ENCODE data around the gene DLGAP1. TPM values are rescaled to one million over a fixed set of nuclear protein-coding genes. Genes with fewer than 3 reads are reported as not detected.
A peak's percentile ranks its signal among the peaks of the same experiment; 100 is the strongest.

Gene DLGAP1
- total and polyA plus RNA-seq, 4 donors = 0.54 to 11.8 (median 3.1) TPM

- H3K4me3 ChIP-seq = no peak overlapping the region
- H3K27me3 ChIP-seq (ENCODE audit: control insufficient read depth in 3 of 3, insufficient read depth in 3 of 3, low read length in 2 of 3) = no peaks in the 10 kb centered on the region
- H3K9ac ChIP-seq (ENCODE audit: insufficient read depth in 1 of 2, low read length in 2 of 2) = no peak overlapping the region
- no peaks in the 10 kb centered on the region for H3K9me3 ChIP-seq (ENCODE audit: control insufficient read depth in 4 of 4, insufficient read depth in 3 of 4, low read length in 3 of 4)
- no peak for TF ChIP-seq CTCF (IDR thresholded peaks at IDR 0.05; ENCODE audit: control extremely low read depth, extremely low read depth)
- no peak overlapping the region for H3K27ac ChIP-seq (ENCODE audit: low read depth in 1 of 2, low read length in 1 of 2)
- WGBS, 2 donors = 92 to 96% methylated on average over 3 of the region's 3 CpGs
- ATAC-seq (ENCODE audit: insufficient read depth, low FRiP score) (peak; percentile 58), DNase-seq (no peak)
- no peaks in the 10 kb centered on the region for H3K36me3 ChIP-seq (ENCODE audit: control insufficient read depth in 4 of 4, insufficient read depth in 4 of 4, low read length in 4 of 4)
- peaks cover 0 to 13% (median 0%) of the 10 kb centered on the region in 5 donors for H3K4me1 ChIP-seq (ENCODE audit: control insufficient read depth in 5 of 5, insufficient read depth in 5 of 5, low read length in 5 of 5)
Observed at GRCh38 chr18:3675446-3675845, 779.7 kb downstream of the DLGAP1 start.

GRCh38 chr18:3671176-3671575 lies 783.9 kb downstream of the DLGAP1 start:
- peak in 2 of 3 donors; percentile 55 to 59 for DNase-seq
- H3K4me3 ChIP-seq = no peak overlapping the region
- ATAC-seq (ENCODE audit: insufficient read depth, low FRiP score) = peak; percentile 15
- H3K36me3 ChIP-seq (ENCODE audit: control insufficient read depth in 4 of 4, insufficient read depth in 4 of 4, low read length in 4 of 4) = no peaks in the 10 kb centered on the region
- TF ChIP-seq CTCF (IDR thresholded peaks at IDR 0.05; ENCODE audit: control extremely low read depth, extremely low read depth) = no peak
- 32 to 65% methylated on average over 2 of the region's 2 CpGs for WGBS, 2 donors
- H3K27ac ChIP-seq (ENCODE audit: low read depth in 1 of 2, low read length in 1 of 2) = no peak overlapping the region
- H3K4me1 ChIP-seq (ENCODE audit: control insufficient read depth in 5 of 5, insufficient read depth in 5 of 5, low read length in 5 of 5) = peaks cover 0 to 19% (median 0%) of the 10 kb centered on the region in 5 donors
- no peak overlapping the region for H3K9ac ChIP-seq (ENCODE audit: insufficient read depth in 1 of 2, low read length in 2 of 2)
- no peaks in the 10 kb centered on the region for H3K9me3 ChIP-seq (ENCODE audit: control insufficient read depth in 4 of 4, insufficient read depth in 3 of 4, low read length in 3 of 4)
- H3K27me3 ChIP-seq (ENCODE audit: control insufficient read depth in 3 of 3, insufficient read depth in 3 of 3, low read length in 2 of 3) = no peaks in the 10 kb centered on the region

- H3K36me3 ChIP-seq (ENCODE audit: control insufficient read depth in 4 of 4, insufficient read depth in 4 of 4, low read length in 4 of 4) = no peaks in the 10 kb centered on the region
- ATAC-seq (ENCODE audit: insufficient read depth, low FRiP score) = no peak
Observed at GRCh38 chr18:3669376-3669775, 785.7 kb downstream of the DLGAP1 start.

More at GRCh38 chr18:3669376-3669775, 785.7 kb downstream of the DLGAP1 start:
- H3K9me3 ChIP-seq (ENCODE audit: control insufficient read depth in 4 of 4, insufficient read depth in 3 of 4, low read length in 3 of 4) = no peaks in the 10 kb centered on the region
- TF ChIP-seq CTCF (IDR thresholded peaks at IDR 0.05; ENCODE audit: control extremely low read depth, extremely low read depth) = no peak
- 97% methylated on average over 17 of the region's 17 CpGs for WGBS, 2 donors
- H3K4me1 ChIP-seq (ENCODE audit: control insufficient read depth in 5 of 5, insufficient read depth in 5 of 5, low read length in 5 of 5) = peaks cover 0 to 34% (median 0%) of the 10 kb centered on the region in 5 donors
- H3K27ac ChIP-seq (ENCODE audit: low read depth in 1 of 2, low read length in 1 of 2) = no peak overlapping the region
- no peaks in the 10 kb centered on the region for H3K27me3 ChIP-seq (ENCODE audit: control insufficient read depth in 3 of 3, insufficient read depth in 3 of 3, low read length in 2 of 3)
- H3K9ac ChIP-seq (ENCODE audit: insufficient read depth in 1 of 2, low read length in 2 of 2) = no peak overlapping the region
- no peak for DNase-seq
- H3K4me3 ChIP-seq = no peak overlapping the region

Data from lung (tissue), 12 donors.